ENCODE data around the gene KSR2.

Gene KSR2

GRCh38 chr12:117595751-117596150 lies 373.0 kb downstream of the KSR2 start:
- H3K36me3 Mint-ChIP-seq (ENCODE audit: low read depth) = no peaks in the 10 kb centered on the region
- no peaks in the 10 kb centered on the region for H3K9me3 Mint-ChIP-seq
- H3K27me3 Mint-ChIP-seq (ENCODE audit: low read depth) = no peaks in the 10 kb centered on the region
- no peak overlapping the region for H3K27ac Mint-ChIP-seq
- no peak overlapping the region for H3K4me3 Mint-ChIP-seq
- H3K4me1 Mint-ChIP-seq (ENCODE audit: low read depth) = no peaks in the 10 kb centered on the region

- no peaks in the 10 kb centered on the region for H3K36me3 Mint-ChIP-seq (ENCODE audit: low read depth)
- no peak overlapping the region for H3K4me3 Mint-ChIP-seq
- H3K27me3 Mint-ChIP-seq (ENCODE audit: low read depth) = no peaks in the 10 kb centered on the region
- H3K27ac Mint-ChIP-seq = no peak overlapping the region
- H3K4me1 Mint-ChIP-seq (ENCODE audit: low read depth) = no peaks in the 10 kb centered on the region
- H3K9me3 Mint-ChIP-seq = no peaks in the 10 kb centered on the region
Measured at GRCh38 chr12:117594481-117594880, 374.3 kb downstream of the KSR2 start.

GRCh38 chr12:117593815-117594400 lies 374.9 kb downstream of the KSR2 start:
- Mint-ChIP-seq H3K4me3 (no peak overlapping the region), H3K4me1 (ENCODE audit: low read depth) (no peaks in the 10 kb centered on the region), H3K9me3 (no peaks in the 10 kb centered on the region), H3K27me3 (ENCODE audit: low read depth) (no peaks in the 10 kb centered on the region), H3K36me3 (ENCODE audit: low read depth) (no peaks in the 10 kb centered on the region), H3K27ac (no peak overlapping the region)

GRCh38 chr12:117592588-117593305 lies 376.0 kb downstream of the KSR2 start:
- no peak overlapping the region for H3K27ac Mint-ChIP-seq
- H3K4me3 Mint-ChIP-seq = no peak overlapping the region
- H3K9me3 Mint-ChIP-seq = no peaks in the 10 kb centered on the region
- no peaks in the 10 kb centered on the region for H3K27me3 Mint-ChIP-seq (ENCODE audit: low read depth)
- H3K36me3 Mint-ChIP-seq (ENCODE audit: low read depth) = no peaks in the 10 kb centered on the region
- H3K4me1 Mint-ChIP-seq (ENCODE audit: low read depth) = no peaks in the 10 kb centered on the region

GRCh38 chr12:117590999-117591398 lies 377.8 kb downstream of the KSR2 start:
- Mint-ChIP-seq H3K27ac (no peak overlapping the region), H3K9me3 (no peaks in the 10 kb centered on the region), H3K27me3 (ENCODE audit: low read depth) (no peaks in the 10 kb centered on the region), H3K4me3 (no peak overlapping the region), H3K4me1 (ENCODE audit: low read depth) (no peaks in the 10 kb centered on the region), H3K36me3 (ENCODE audit: low read depth) (no peaks in the 10 kb centered on the region)

GRCh38 chr12:117590386-117590785 lies 378.4 kb downstream of the KSR2 start:
- Mint-ChIP-seq H3K27ac (no peak overlapping the region), H3K36me3 (ENCODE audit: low read depth) (no peaks in the 10 kb centered on the region), H3K9me3 (no peaks in the 10 kb centered on the region), H3K4me3 (no peak overlapping the region), H3K27me3 (ENCODE audit: low read depth) (no peaks in the 10 kb centered on the region), H3K4me1 (ENCODE audit: low read depth) (no peaks in the 10 kb centered on the region)

GRCh38 chr12:117589021-117589420 lies 379.8 kb downstream of the KSR2 start:
- H3K27me3 Mint-ChIP-seq (ENCODE audit: low read depth) = no peaks in the 10 kb centered on the region
- no peaks in the 10 kb centered on the region for H3K4me1 Mint-ChIP-seq (ENCODE audit: low read depth)
- H3K27ac Mint-ChIP-seq = no peak overlapping the region

GRCh38 chr12:117587631-117588287 lies 381.0 kb downstream of the KSR2 start:
- H3K36me3 Mint-ChIP-seq (ENCODE audit: low read depth) = no peaks in the 10 kb centered on the region
- H3K27me3 Mint-ChIP-seq (ENCODE audit: low read depth) = no peaks in the 10 kb centered on the region
- no peaks in the 10 kb centered on the region for H3K4me1 Mint-ChIP-seq (ENCODE audit: low read depth)
- no peak overlapping the region for H3K27ac Mint-ChIP-seq
- H3K9me3 Mint-ChIP-seq = no peaks in the 10 kb centered on the region
- H3K4me3 Mint-ChIP-seq = no peak overlapping the region

More at GRCh38 chr12:117589021-117589420, 379.8 kb downstream of the KSR2 start:
- H3K36me3 Mint-ChIP-seq (ENCODE audit: low read depth) = no peaks in the 10 kb centered on the region
- no peaks in the 10 kb centered on the region for H3K9me3 Mint-ChIP-seq
- no peak overlapping the region for H3K4me3 Mint-ChIP-seq

GRCh38 chr12:117583677-117584225 lies 385.0 kb downstream of the KSR2 start:
- H3K9me3 Mint-ChIP-seq = no peaks in the 10 kb centered on the region
- no peaks in the 10 kb centered on the region for H3K36me3 Mint-ChIP-seq (ENCODE audit: low read depth)
- no peak overlapping the region for H3K4me3 Mint-ChIP-seq
- no peak overlapping the region for H3K27ac Mint-ChIP-seq
- no peaks in the 10 kb centered on the region for H3K4me1 Mint-ChIP-seq (ENCODE audit: low read depth)
- no peaks in the 10 kb centered on the region for H3K27me3 Mint-ChIP-seq (ENCODE audit: low read depth)

- Mint-ChIP-seq H3K9me3 (no peaks in the 10 kb centered on the region), H3K4me1 (ENCODE audit: low read depth) (no peaks in the 10 kb centered on the region), H3K27ac (no peak overlapping the region), H3K36me3 (ENCODE audit: low read depth) (no peaks in the 10 kb centered on the region), H3K27me3 (ENCODE audit: low read depth) (no peaks in the 10 kb centered on the region), H3K4me3 (no peak overlapping the region)
Measured at GRCh38 chr12:117583092-117583491, 385.7 kb downstream of the KSR2 start.

- no peaks in the 10 kb centered on the region for H3K27me3 Mint-ChIP-seq (ENCODE audit: low read depth)
- H3K9me3 Mint-ChIP-seq = no peaks in the 10 kb centered on the region
- H3K36me3 Mint-ChIP-seq (ENCODE audit: low read depth) = no peaks in the 10 kb centered on the region
- H3K4me3 Mint-ChIP-seq = no peak overlapping the region
- no peaks in the 10 kb centered on the region for H3K4me1 Mint-ChIP-seq (ENCODE audit: low read depth)
- H3K27ac Mint-ChIP-seq = no peak overlapping the region
Measured at GRCh38 chr12:117582135-117582784, 386.5 kb downstream of the KSR2 start.

- Mint-ChIP-seq H3K27ac (no peak overlapping the region), H3K36me3 (ENCODE audit: low read depth) (no peaks in the 10 kb centered on the region)
Measured at GRCh38 chr12:117580718-117581062, 388.1 kb downstream of the KSR2 start.

GRCh38 chr12:117580015-117580717 lies 388.6 kb downstream of the KSR2 start:
- H3K27ac Mint-ChIP-seq = no peak overlapping the region
- H3K27me3 Mint-ChIP-seq (ENCODE audit: low read depth) = no peaks in the 10 kb centered on the region
- H3K36me3 Mint-ChIP-seq (ENCODE audit: low read depth) = no peaks in the 10 kb centered on the region
- no peaks in the 10 kb centered on the region for H3K9me3 Mint-ChIP-seq
- H3K4me1 Mint-ChIP-seq (ENCODE audit: low read depth) = no peaks in the 10 kb centered on the region
- no peak overlapping the region for H3K4me3 Mint-ChIP-seq

More at GRCh38 chr12:117580718-117581062, 388.1 kb downstream of the KSR2 start:
- Mint-ChIP-seq H3K27me3 (ENCODE audit: low read depth) (no peaks in the 10 kb centered on the region), H3K4me3 (no peak overlapping the region), H3K4me1 (ENCODE audit: low read depth) (no peaks in the 10 kb centered on the region), H3K9me3 (no peaks in the 10 kb centered on the region)

GRCh38 chr12:117577122-117577657 lies 391.6 kb downstream of the KSR2 start:
- Mint-ChIP-seq H3K27ac (no peak overlapping the region), H3K4me3 (no peak overlapping the region), H3K36me3 (ENCODE audit: low read depth) (no peaks in the 10 kb centered on the region), H3K27me3 (ENCODE audit: low read depth) (no peaks in the 10 kb centered on the region), H3K9me3 (no peaks in the 10 kb centered on the region), H3K4me1 (ENCODE audit: low read depth) (no peaks in the 10 kb centered on the region)
